Activated T-cell treated with anti-CD3 and anti-CD28 coated beads, Interleukin-2, amount 50 U/mL, for 1 hour (primary cell): ENCODE results near the gene AQP12B.

Experiments
- DNase-seq: peaks from one replicate; pipeline ENCODE4 v3.0.0-alpha.2; 2020

The AQP12B gene

GRCh38 chr2:240717681-240718581 lies 35.2 kb upstream of the AQP12B start:
- DNase-seq = no peak

GRCh38 chr2:240717181-240717641 lies 34.5 kb upstream of the AQP12B start:
- DNase-seq = no peak

DNA sequence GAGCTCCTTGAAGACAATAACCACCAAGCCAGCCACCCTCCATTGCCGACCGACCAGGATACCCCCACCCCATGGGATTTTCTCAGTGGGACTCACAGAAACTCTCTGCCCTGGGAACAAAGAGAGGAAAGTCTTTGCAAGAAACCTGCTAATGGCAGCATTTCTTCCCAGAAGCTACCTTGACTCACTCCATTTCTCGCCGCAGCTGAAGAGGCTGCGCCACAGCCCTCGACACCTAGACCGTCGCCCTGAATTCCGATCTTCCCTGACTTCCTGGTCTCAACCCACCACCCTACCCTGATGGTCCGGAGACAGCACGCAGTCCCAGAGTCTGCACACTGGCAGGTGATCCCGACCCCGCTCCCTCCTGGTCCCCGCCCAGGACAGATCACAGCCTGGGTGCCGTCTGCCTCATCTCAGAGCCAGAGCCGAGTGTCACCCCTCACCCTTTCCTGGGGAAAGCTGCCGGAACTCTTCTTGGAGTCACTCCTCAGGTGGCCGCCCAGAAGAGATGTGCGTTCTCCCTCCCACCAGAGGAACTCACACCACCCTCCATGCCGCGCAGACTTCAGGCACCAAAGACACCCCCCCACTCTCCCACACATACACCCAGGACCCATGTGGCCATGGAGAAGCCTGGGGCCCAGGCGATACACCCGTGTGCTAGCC lies 33.6 kb upstream of the AQP12B start:
- no peak for DNase-seq

GRCh38 chr2:240714747-240715725 lies 32.4 kb upstream of the AQP12B start:
- DNase-seq = no peak

GRCh38 chr2:240713928-240714746 lies 31.5 kb upstream of the AQP12B start:
- no peak for DNase-seq

DNA sequence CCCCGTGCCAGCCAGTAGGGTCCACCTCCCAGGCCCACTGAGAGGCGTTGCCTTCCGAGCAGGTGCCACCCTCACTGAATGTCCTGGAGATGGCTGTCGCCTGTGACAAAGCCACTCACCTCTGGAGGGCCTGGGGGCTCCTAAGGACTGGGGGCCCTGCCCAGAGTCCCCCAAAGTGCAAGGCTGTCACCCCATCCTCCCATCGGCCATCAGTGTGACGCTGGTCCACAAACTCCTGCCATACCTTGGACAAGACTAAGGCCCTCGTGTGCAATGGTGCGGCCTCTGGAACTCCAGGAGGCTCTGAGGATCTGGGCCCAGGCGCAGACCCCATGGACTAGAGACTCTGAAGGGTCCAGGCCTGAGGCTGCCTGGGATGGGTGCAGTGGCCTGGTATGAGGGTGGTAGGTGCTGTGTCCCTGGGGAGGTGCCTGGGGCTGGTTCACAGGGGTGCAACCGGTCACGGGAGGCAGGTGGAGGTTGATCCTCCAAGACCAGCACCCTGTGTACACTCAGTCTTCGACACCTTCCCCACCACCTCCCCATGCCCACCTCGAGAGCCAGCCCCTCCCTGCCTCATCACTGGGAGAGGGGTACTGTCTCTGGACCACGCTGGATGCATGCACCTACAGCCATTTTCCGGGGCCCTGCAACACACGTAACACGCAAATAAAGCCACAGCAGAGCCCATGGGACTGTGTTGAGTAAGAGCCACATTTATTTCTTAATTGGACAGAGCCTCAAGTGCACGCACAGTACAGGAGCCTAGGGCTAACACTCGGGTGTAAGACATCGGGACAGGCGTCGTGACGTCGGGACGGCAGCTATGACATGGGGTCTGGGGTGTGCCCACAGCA lies 30.6 kb upstream of the AQP12B start:
- no peak for DNase-seq

- no peak for DNase-seq
Measured at GRCh38 chr2:240712121-240712520, 29.4 kb upstream of the AQP12B start.

GRCh38 chr2:240711701-240712100 lies 29.0 kb upstream of the AQP12B start:
- DNase-seq = no peak

DNA sequence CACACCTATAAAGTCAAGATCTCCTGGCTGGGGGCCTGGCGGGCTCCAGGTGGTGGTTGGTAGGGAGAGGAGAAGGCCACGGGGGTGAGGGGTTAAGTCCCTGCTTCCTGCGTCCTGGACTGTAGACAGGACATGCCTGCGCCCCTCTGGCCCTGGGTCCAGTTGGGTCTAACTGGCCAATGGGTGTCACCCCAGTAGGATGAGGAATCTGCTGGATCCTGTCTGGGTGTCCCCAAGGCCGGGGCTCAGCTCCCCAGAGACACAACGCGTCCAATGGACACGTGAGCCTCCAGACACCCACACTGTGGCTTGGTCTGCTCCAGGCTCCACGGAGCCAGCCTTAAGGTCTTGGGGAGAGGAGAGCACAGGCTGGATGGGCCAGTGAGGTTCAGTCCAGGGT lies 28.6 kb upstream of the AQP12B start:
- DNase-seq = no peak

DNA sequence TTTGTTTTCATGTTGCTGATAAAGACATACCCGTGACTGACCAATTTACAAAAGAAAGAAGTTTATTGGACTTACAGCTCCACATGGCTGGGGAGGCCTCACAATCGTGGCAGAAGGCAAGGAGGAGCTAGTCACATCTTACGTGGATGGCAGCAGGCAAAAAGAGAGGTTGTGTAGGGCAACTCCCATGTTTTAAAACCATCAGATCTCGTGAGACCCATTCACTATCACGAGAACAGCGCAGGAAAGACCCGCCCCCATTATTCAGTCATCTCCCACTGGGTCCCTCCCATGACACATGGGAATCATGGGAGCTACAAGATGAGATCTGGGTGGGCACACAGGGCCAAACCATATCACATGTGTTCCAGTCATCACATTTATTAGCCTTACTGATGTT lies 25.8 kb upstream of the AQP12B start:
- no peak for DNase-seq

- DNase-seq = no peak
Measured at GRCh38 chr2:240707821-240708220, 25.1 kb upstream of the AQP12B start.

GRCh38 chr2:240707043-240707756 lies 24.5 kb upstream of the AQP12B start:
- no peak for DNase-seq

DNA sequence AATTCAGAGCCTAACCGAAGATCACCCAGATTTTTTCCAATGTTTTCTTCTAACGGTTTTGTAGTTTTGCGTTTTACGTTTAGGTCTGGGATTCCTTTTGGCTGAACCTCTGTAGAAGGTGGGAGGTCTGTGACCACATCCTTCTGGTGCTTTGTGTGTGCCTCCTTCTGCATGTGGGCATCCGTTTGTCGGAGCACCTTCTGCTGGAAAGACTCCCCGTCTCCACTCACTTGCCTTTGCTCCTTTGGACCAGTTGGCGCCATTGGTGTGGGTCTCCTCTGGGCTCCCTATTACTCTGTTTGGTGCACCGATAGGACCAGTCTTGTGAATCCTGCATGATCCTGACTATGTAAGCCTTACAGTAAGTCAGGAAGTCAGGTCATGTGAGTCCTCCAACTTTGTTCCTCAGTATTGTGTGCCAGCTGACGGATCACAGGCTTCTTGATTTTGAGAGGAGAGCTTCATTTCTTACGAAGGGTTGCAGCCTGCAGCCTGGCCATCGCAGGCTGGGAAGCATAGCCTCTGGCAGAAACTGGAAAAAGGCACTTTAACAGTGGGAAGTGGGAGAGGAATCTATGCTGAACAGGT lies 22.6 kb upstream of the AQP12B start:
- DNase-seq = no peak

DNA sequence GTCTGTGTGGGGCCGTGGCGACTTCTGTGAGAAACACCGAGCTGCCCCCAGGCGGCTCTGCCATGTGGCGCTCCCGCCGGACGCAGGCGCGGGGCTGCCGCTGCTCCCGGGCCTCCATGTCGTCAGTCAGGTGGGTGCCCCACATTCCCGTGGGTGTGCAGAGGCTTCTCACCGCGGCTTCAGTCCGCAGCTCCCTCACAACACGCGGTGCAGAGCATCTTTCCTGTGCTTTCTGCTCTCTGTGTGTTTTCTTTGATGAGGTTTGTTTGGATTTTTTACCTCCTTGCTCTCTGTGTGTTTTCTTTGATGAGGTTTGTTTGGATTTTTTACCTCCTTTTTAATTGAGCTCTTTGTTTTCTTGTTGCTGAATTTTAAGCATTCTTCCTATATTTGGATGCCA lies 22.0 kb upstream of the AQP12B start:
- DNase-seq = peak; percentile 40

GRCh38 chr2:240703417-240704341 lies 21.0 kb upstream of the AQP12B start:
- no peak for DNase-seq

DNA sequence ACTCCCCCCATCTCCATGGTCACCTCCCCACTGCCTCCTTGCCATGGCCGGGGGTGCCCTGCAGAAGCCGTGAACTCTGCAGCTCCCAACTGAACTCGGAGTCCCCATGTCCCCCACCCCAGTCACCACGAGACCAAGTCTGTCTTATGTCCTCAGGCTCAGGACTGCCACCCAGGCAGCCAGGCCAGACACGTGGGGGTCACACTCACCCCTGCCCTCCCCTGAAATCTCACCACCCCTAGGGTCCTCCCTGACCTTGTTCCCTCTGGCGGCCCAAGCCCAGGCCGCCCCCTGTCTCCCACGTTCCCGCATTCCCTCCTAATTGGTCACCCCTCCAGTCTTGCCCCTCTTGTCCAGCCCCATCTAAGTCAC lies 19.9 kb upstream of the AQP12B start:
- no peak for DNase-seq

- DNase-seq = no peak
Measured at GRCh38 chr2:240701736-240702639, 19.3 kb upstream of the AQP12B start.
